DOHH2 (cell line): ENCODE data around the gene ETV5.

Experiments used
- EZH2phosphoT487 ChIP-seq: fragments of 200-600 bp; sonication (generic); IDR thresholded peaks from 2 replicates; pipeline ENCODE4 v1.6.1; 2017; ENCODE audit warnings: borderline replicate concordance, mild to moderate bottlenecking, antibody characterized with exemption, low read length, moderate library complexity, mixed read lengths
- TF ChIP-seq, protein P1 (sequence below): fragments of 200-600 bp; sonication (generic); IDR thresholded peaks from one replicate; pipeline ENCODE4 v1.5.1; 2014; ENCODE audit warnings: antibody characterized with exemption, mild to moderate bottlenecking, low read depth, low read length; ENCODE audit not compliant: poor library complexity, severe bottlenecking

DNA sequence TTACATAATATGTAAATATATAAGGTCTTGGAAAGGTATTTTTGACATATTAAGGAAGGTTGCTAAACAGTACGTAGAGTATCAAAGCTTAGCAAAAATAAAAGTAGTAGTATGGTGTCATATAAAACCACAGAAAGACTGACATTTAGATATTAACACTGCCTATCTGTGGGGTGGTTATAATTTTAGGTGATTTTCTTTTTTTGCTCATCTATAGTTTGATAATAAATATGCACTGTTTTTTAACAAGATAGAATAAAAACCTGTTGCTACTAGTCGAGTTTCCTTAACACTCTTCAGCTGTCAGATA lies 40.7 kb downstream of the ETV5 start:
- TF ChIP-seq, protein P1, sequence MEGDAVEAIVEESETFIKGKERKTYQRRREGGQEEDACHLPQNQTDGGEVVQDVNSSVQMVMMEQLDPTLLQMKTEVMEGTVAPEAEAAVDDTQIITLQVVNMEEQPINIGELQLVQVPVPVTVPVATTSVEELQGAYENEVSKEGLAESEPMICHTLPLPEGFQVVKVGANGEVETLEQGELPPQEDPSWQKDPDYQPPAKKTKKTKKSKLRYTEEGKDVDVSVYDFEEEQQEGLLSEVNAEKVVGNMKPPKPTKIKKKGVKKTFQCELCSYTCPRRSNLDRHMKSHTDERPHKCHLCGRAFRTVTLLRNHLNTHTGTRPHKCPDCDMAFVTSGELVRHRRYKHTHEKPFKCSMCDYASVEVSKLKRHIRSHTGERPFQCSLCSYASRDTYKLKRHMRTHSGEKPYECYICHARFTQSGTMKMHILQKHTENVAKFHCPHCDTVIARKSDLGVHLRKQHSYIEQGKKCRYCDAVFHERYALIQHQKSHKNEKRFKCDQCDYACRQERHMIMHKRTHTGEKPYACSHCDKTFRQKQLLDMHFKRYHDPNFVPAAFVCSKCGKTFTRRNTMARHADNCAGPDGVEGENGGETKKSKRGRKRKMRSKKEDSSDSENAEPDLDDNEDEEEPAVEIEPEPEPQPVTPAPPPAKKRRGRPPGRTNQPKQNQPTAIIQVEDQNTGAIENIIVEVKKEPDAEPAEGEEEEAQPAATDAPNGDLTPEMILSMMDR: no peak
- no peak for TF ChIP-seq EZH2phosphoT487
